ENCODE measurements around the gene FOXO1. TPM values are rescaled to one million over a fixed set of nuclear protein-coding genes. Genes with fewer than 3 reads are reported as not detected.
A peak's percentile ranks its signal among the peaks of the same experiment; 100 is the strongest.

Gene FOXO1
- total RNA-seq, 5 donors from 2014 or later (not counting 1 experiment from before 2014, with no cell fraction given), result 73.0 to 89.1 (median 84.5) TPM

GRCh38 chr13:40612041-40612440, 54.4 kb downstream of the FOXO1 start:
- Mint-ChIP-seq H3K27ac (peak overlapping the region; percentile 83 to 89), H3K27me3 (no peaks in the 10 kb centered on the region), H3K36me3 (peaks cover 7% of the 10 kb centered on the region), H3K9me3 (no peaks in the 10 kb centered on the region), H3K4me1 (peaks cover 82 to 97% (median 95%) of the 10 kb centered on the region in 3 donors), H3K4me3 (peak overlapping the region in 2 of 3 donors; percentile 37 to 78)
- Histone ChIP-seq H3K4me3 (ENCODE audit: control insufficient read depth in 1 of 2, extremely low read depth in 1 of 2, low read length in 1 of 2) (no peak overlapping the region), H3K9me3 (no peaks in the 10 kb centered on the region), H3K27ac (ENCODE audit: low read length) (peak overlapping the region; percentile 89), H3K36me3 (ENCODE audit: control insufficient read depth in 2 of 2, extremely low read depth in 1 of 2, insufficient read depth in 1 of 2, low read length in 1 of 2) (no peaks in the 10 kb centered on the region), H3K27me3 (replicated peaks in 1 of 2; ENCODE audit: control insufficient read depth in 2 of 2, extremely low read depth in 1 of 2, insufficient read depth in 2 of 2, low read length in 1 of 2) (no peaks in the 10 kb centered on the region), H3K4me1 (ENCODE audit: control insufficient read depth in 1 of 2, extremely low read depth in 1 of 2, insufficient read depth in 2 of 2, low read length in 2 of 2) (peaks cover 44 to 58% of the 10 kb centered on the region in 2 experiments)
- 100% methylated on average over 1 of the region's 2 CpGs for WGBS (ENCODE audit: insufficient coverage)
- ATAC-seq (replicated peaks in 1 of 4) (no peak), DNase-seq (no peak)
- CTCF ChIA-PET, result interaction anchor here in 1 of 2 donors (1.3 kb wide), 1 partner anchor 56 kb away, joined by 5 read pairs; no protein-coding TSS in a partner anchor
- POLR2A ChIA-PET, result interaction anchor here (0.5 to 0.8 kb wide), 2 partner anchors 10 to 12 kb away, joined by 4 to 5 read pairs; no protein-coding TSS in a partner anchor

- Histone ChIP-seq H3K27ac (ENCODE audit: low read length) (peak overlapping the region; percentile 89), H3K36me3 (ENCODE audit: control insufficient read depth in 2 of 2, extremely low read depth in 1 of 2, insufficient read depth in 1 of 2, low read length in 1 of 2) (no peaks in the 10 kb centered on the region), H3K27me3 (replicated peaks in 1 of 2; ENCODE audit: control insufficient read depth in 2 of 2, extremely low read depth in 1 of 2, insufficient read depth in 2 of 2, low read length in 1 of 2) (no peaks in the 10 kb centered on the region), H3K4me3 (ENCODE audit: control insufficient read depth in 1 of 2, extremely low read depth in 1 of 2, low read length in 1 of 2) (no peak overlapping the region), H3K4me1 (ENCODE audit: control insufficient read depth in 1 of 2, extremely low read depth in 1 of 2, insufficient read depth in 2 of 2, low read length in 2 of 2) (peaks cover 44 to 58% of the 10 kb centered on the region in 2 experiments), H3K9me3 (no peaks in the 10 kb centered on the region)
- DNase-seq, result no peak
- no peak for ATAC-seq (replicated peaks in 1 of 4)
- peak overlapping the region; percentile 79 to 84 for H3K27ac Mint-ChIP-seq
- H3K9me3 Mint-ChIP-seq, result no peaks in the 10 kb centered on the region
- POLR2A ChIA-PET, result interaction anchor here in 1 of 2 donors (0.8 kb wide), 1 partner anchor 10 kb away, joined by 4 read pairs; no protein-coding TSS in a partner anchor
- H3K4me3 Mint-ChIP-seq, result no peak overlapping the region
- peaks cover 10% of the 10 kb centered on the region for H3K36me3 Mint-ChIP-seq
- CTCF ChIA-PET, result no interaction called here
- 90% methylated on average over 2 of the region's 7 CpGs for WGBS (ENCODE audit: insufficient coverage)
- no peaks in the 10 kb centered on the region for H3K27me3 Mint-ChIP-seq
- H3K4me1 Mint-ChIP-seq, result peaks cover 82 to 97% (median 95%) of the 10 kb centered on the region in 3 donors
Observed at GRCh38 chr13:40611635-40612034, 54.8 kb downstream of the FOXO1 start.

GRCh38 chr13:40611004-40611403, 55.4 kb downstream of the FOXO1 start:
- no peaks in the 10 kb centered on the region for H3K36me3 ChIP-seq (ENCODE audit: control insufficient read depth in 2 of 2, extremely low read depth in 1 of 2, insufficient read depth in 1 of 2, low read length in 1 of 2)
- no CpG with 5 or more reads among the region's 3 CpGs for WGBS (ENCODE audit: insufficient coverage)
- H3K4me1 Mint-ChIP-seq, result peaks cover 82 to 97% (median 95%) of the 10 kb centered on the region in 3 donors
- no peak for ATAC-seq (replicated peaks in 1 of 4)
- H3K27ac Mint-ChIP-seq, result peak overlapping the region; percentile 13 to 84
- no peaks in the 10 kb centered on the region for H3K27me3 ChIP-seq (replicated peaks in 1 of 2; ENCODE audit: control insufficient read depth in 2 of 2, extremely low read depth in 1 of 2, insufficient read depth in 2 of 2, low read length in 1 of 2)
- POLR2A ChIA-PET, result no interaction called here
- DNase-seq, result no peak
- H3K9me3 Mint-ChIP-seq, result no peaks in the 10 kb centered on the region
- CTCF ChIA-PET, result no interaction called here
- H3K9me3 ChIP-seq, result no peaks in the 10 kb centered on the region
- peaks cover 10% of the 10 kb centered on the region for H3K36me3 Mint-ChIP-seq
- no peak overlapping the region for H3K4me3 Mint-ChIP-seq
- H3K27ac ChIP-seq (ENCODE audit: low read length), result peak overlapping the region; percentile 89
- peaks cover 45 to 60% of the 10 kb centered on the region in 2 experiments for H3K4me1 ChIP-seq (ENCODE audit: control insufficient read depth in 1 of 2, extremely low read depth in 1 of 2, insufficient read depth in 2 of 2, low read length in 2 of 2)
- no peak overlapping the region for H3K4me3 ChIP-seq (ENCODE audit: control insufficient read depth in 1 of 2, extremely low read depth in 1 of 2, low read length in 1 of 2)
- no peaks in the 10 kb centered on the region for H3K27me3 Mint-ChIP-seq

- Histone ChIP-seq H3K4me1 (ENCODE audit: control insufficient read depth in 1 of 2, extremely low read depth in 1 of 2, insufficient read depth in 2 of 2, low read length in 2 of 2) (peaks cover 42 to 57% of the 10 kb centered on the region in 2 experiments), H3K27me3 (replicated peaks in 1 of 2; ENCODE audit: control insufficient read depth in 2 of 2, extremely low read depth in 1 of 2, insufficient read depth in 2 of 2, low read length in 1 of 2) (no peaks in the 10 kb centered on the region), H3K36me3 (ENCODE audit: control insufficient read depth in 2 of 2, extremely low read depth in 1 of 2, insufficient read depth in 1 of 2, low read length in 1 of 2) (no peaks in the 10 kb centered on the region), H3K4me3 (ENCODE audit: control insufficient read depth in 1 of 2, extremely low read depth in 1 of 2, low read length in 1 of 2) (no peak overlapping the region), H3K27ac (ENCODE audit: low read length) (peak overlapping the region; percentile 89), H3K9me3 (no peaks in the 10 kb centered on the region)
- ATAC-seq (replicated peaks in 1 of 4) (no peak), DNase-seq (no peak)
- Mint-ChIP-seq H3K27me3 (no peaks in the 10 kb centered on the region), H3K36me3 (peaks cover 10% of the 10 kb centered on the region), H3K4me3 (no peak overlapping the region), H3K9me3 (no peaks in the 10 kb centered on the region), H3K4me1 (peaks cover 82 to 97% (median 95%) of the 10 kb centered on the region in 3 donors), H3K27ac (peak overlapping the region; percentile 15 to 58)
- 44% methylated on average over 1 of the region's 9 CpGs for WGBS (ENCODE audit: insufficient coverage)
- ChIA-PET CTCF (interaction anchor here in 1 of 2 donors (0.7 kb wide), 1 partner anchor 124 kb away, joined by 3 read pairs; no protein-coding TSS in a partner anchor), POLR2A (interaction anchor here in 1 of 2 donors (0.6 kb wide), 1 partner anchor 278 kb away, joined by 3 read pairs; no protein-coding TSS in a partner anchor)
Observed at GRCh38 chr13:40609972-40610726, 56.3 kb downstream of the FOXO1 start.

GRCh38 chr13:40608308-40608707, 58.1 kb downstream of the FOXO1 start:
- no peak overlapping the region for H3K4me3 Mint-ChIP-seq
- H3K27ac ChIP-seq (ENCODE audit: low read length), result no peak overlapping the region
- peak overlapping the region; percentile 31 to 60 for H3K27ac Mint-ChIP-seq
- no peaks in the 10 kb centered on the region for H3K27me3 ChIP-seq (replicated peaks in 1 of 2; ENCODE audit: control insufficient read depth in 2 of 2, extremely low read depth in 1 of 2, insufficient read depth in 2 of 2, low read length in 1 of 2)
- H3K27me3 Mint-ChIP-seq, result no peaks in the 10 kb centered on the region
- no peak overlapping the region for H3K4me3 ChIP-seq (ENCODE audit: control insufficient read depth in 1 of 2, extremely low read depth in 1 of 2, low read length in 1 of 2)
- no peaks in the 10 kb centered on the region for H3K9me3 Mint-ChIP-seq
- H3K4me1 Mint-ChIP-seq, result peaks cover 78 to 94% (median 92%) of the 10 kb centered on the region in 3 donors
- H3K9me3 ChIP-seq, result no peaks in the 10 kb centered on the region
- H3K36me3 Mint-ChIP-seq, result peaks cover 10% of the 10 kb centered on the region
- WGBS (ENCODE audit: insufficient coverage), result no CpG with 5 or more reads among the region's 1 CpG
- POLR2A ChIA-PET, result interaction anchor here in 1 of 2 donors (0.5 kb wide), 1 partner anchor 1356 kb away, joined by 3 read pairs; no protein-coding TSS in a partner anchor
- DNase-seq, result no peak
- peaks cover 38 to 39% of the 10 kb centered on the region in 2 experiments for H3K4me1 ChIP-seq (ENCODE audit: control insufficient read depth in 1 of 2, extremely low read depth in 1 of 2, insufficient read depth in 2 of 2, low read length in 2 of 2)
- no peak for ATAC-seq (replicated peaks in 1 of 4)
- H3K36me3 ChIP-seq (ENCODE audit: control insufficient read depth in 2 of 2, extremely low read depth in 1 of 2, insufficient read depth in 1 of 2, low read length in 1 of 2), result no peaks in the 10 kb centered on the region
- CTCF ChIA-PET, result interaction anchor here in 1 of 2 donors (1.1 kb wide), 1 partner anchor 10 kb away, joined by 5 read pairs; no protein-coding TSS in a partner anchor

GRCh38 chr13:40605573-40605972, 60.9 kb downstream of the FOXO1 start:
- Histone ChIP-seq H3K27ac (ENCODE audit: low read length) (no peak overlapping the region), H3K4me1 (ENCODE audit: control insufficient read depth in 1 of 2, extremely low read depth in 1 of 2, insufficient read depth in 2 of 2, low read length in 2 of 2) (peaks cover 26 to 32% of the 10 kb centered on the region in 2 experiments), H3K9me3 (no peaks in the 10 kb centered on the region), H3K4me3 (ENCODE audit: control insufficient read depth in 1 of 2, extremely low read depth in 1 of 2, low read length in 1 of 2) (no peak overlapping the region), H3K36me3 (ENCODE audit: control insufficient read depth in 2 of 2, extremely low read depth in 1 of 2, insufficient read depth in 1 of 2, low read length in 1 of 2) (no peaks in the 10 kb centered on the region), H3K27me3 (replicated peaks in 1 of 2; ENCODE audit: control insufficient read depth in 2 of 2, extremely low read depth in 1 of 2, insufficient read depth in 2 of 2, low read length in 1 of 2) (no peaks in the 10 kb centered on the region)
- ChIA-PET POLR2A (interaction anchor here (0.7 kb wide), 2 partner anchors 11 to 45 kb away, joined by 3 to 4 read pairs; no protein-coding TSS in a partner anchor), CTCF (interaction anchor here in 1 of 2 donors (0.7 kb wide), 2 partner anchors 52 to 225 kb away, joined by 3 read pairs; no protein-coding TSS in a partner anchor)
- no peak for DNase-seq
- Mint-ChIP-seq H3K36me3 (peaks cover 10% of the 10 kb centered on the region), H3K9me3 (no peaks in the 10 kb centered on the region), H3K4me3 (peak overlapping the region in 2 of 3 donors; percentile 4 to 32), H3K27me3 (no peaks in the 10 kb centered on the region), H3K27ac (peak overlapping the region; percentile 13 to 70), H3K4me1 (peaks cover 81 to 91% (median 89%) of the 10 kb centered on the region in 3 donors)
- ATAC-seq (replicated peaks in 1 of 4), result no peak
- 82% methylated on average over 1 of the region's 5 CpGs for WGBS (ENCODE audit: insufficient coverage)

Measured in T-cell (primary cell).